Neural cell (in vitro differentiated cells): ENCODE data around the gene LRRN3. TPM values are rescaled to one million over a fixed set of nuclear protein-coding genes. Genes with fewer than 3 reads are reported as not detected.

Source experiments
- H2AFZ ChIP-seq: fragments of 200-600, 300-800 bp; sonication (generic), shearing (Covaris generic); 2 replicates; pipeline ENCODE4 v1.6.0; 2014; ENCODE audit warnings: low read depth, mild to moderate bottlenecking, antibody characterized with exemption, low read length, moderate library complexity
- H3F3A ChIP-seq: fragments of 200-600 bp; shearing (Covaris generic); 2 replicates; pipeline ENCODE4 v1.6.1; 2016; ENCODE audit warnings: mild to moderate bottlenecking, moderate library complexity, mixed read lengths, antibody characterized with exemption, low read length; ENCODE audit not compliant: insufficient read depth, poor library complexity, severe bottlenecking
- H3K27ac ChIP-seq: fragments of 200-600, 300-800 bp; sonication (generic), shearing (Covaris generic); 2 replicates; pipeline ENCODE4 v1.5.1; 2014; ENCODE audit warnings: mild to moderate bottlenecking, low read length, moderate library complexity
- H3K27me3 ChIP-seq: fragments of 300-800, 200-600 bp; sonication (generic), shearing (Covaris generic); 2 replicates; pipeline ENCODE4 v1.6.0; 2014; ENCODE audit warnings: mild to moderate bottlenecking, low read depth, low read length, moderate library complexity; ENCODE audit not compliant: insufficient read depth
- H3K36me3 ChIP-seq: fragments of 300-800, 200-600 bp; sonication (generic), shearing (Covaris generic); 2 replicates; pipeline ENCODE4 v1.5.1; 2014; ENCODE audit warnings: mild to moderate bottlenecking, antibody characterized with exemption, low read length, moderate library complexity; ENCODE audit not compliant: insufficient read depth
- H3K4me2 ChIP-seq: fragments of 300-800, 200-600 bp; sonication (generic), shearing (Covaris generic); 2 replicates; pipeline ENCODE4 v1.6.0; 2014; ENCODE audit warnings: mild to moderate bottlenecking, low read length
- H3K4me3 ChIP-seq: fragments of 300-800, 200-600 bp; sonication (generic), shearing (Covaris generic); 2 replicates; pipeline ENCODE4 v1.5.1; 2014; ENCODE audit warnings: mild to moderate bottlenecking, low read length, moderate library complexity
- H3K79me2 ChIP-seq: fragments of 200-600 bp; shearing (Covaris generic); replicated peaks from 2 replicates; pipeline ENCODE4 v1.6.0; 2014; ENCODE audit warnings: mild to moderate bottlenecking, low read length, moderate library complexity; ENCODE audit not compliant: insufficient read depth
- H3K9ac ChIP-seq: fragments of 300-800, 200-600 bp; sonication (generic), shearing (Covaris generic); 2 replicates; pipeline ENCODE4 v1.6.1; 2016; ENCODE audit warnings: mild to moderate bottlenecking, low read length, mixed read lengths
- H3K9me2 ChIP-seq: fragments of 200-600 bp; shearing (Covaris generic); 2 replicates; pipeline ENCODE4 v1.6.1; 2016; ENCODE audit warnings: mild to moderate bottlenecking, low read length, mixed read lengths; ENCODE audit not compliant: insufficient read depth
- H3K9me3 ChIP-seq: fragments of 200-600, 300-800 bp; sonication (generic), shearing (Covaris generic); 2 replicates; pipeline ENCODE4 v1.6.1; 2016; ENCODE audit warnings: mild to moderate bottlenecking, mixed run types, low read length, moderate library complexity, mixed read lengths
- H4K20me1 ChIP-seq: fragments of 200-600 bp; shearing (Covaris generic); 2 replicates; pipeline ENCODE4 v1.6.1; 2016; ENCODE audit warnings: mild to moderate bottlenecking, mixed run types; ENCODE audit not compliant: insufficient read depth
- CTCF ChIP-seq: fragments of 450-650 bp; IDR thresholded peaks from 2 replicates; pipeline ENCODE4 v1.5.1; 2014; ENCODE audit warnings: antibody characterized with exemption, mild to moderate bottlenecking, moderate library complexity; ENCODE audit not compliant: poor library complexity, severe bottlenecking
- EP300 ChIP-seq: fragments of 450-650 bp; conservative IDR thresholded peaks from 2 replicates; pipeline ENCODE4 v1.6.1; 2014; ENCODE audit warnings: antibody characterized with exemption, mild to moderate bottlenecking, moderate library complexity; ENCODE audit not compliant: poor library complexity, severe bottlenecking
- EZH2 ChIP-seq: fragments of 200-600, 300-800 bp; shearing (Covaris generic), sonication (generic); IDR thresholded peaks from 2 replicates; pipeline ENCODE4 v1.6.1; 2014; ENCODE audit warnings: antibody characterized with exemption, low read length, borderline replicate concordance, mild to moderate bottlenecking; ENCODE audit not compliant: insufficient read depth, poor library complexity, severe bottlenecking
- MXI1 ChIP-seq: fragments of 450-650 bp; conservative IDR thresholded peaks from 2 replicates; pipeline ENCODE4 v1.6.1; 2014; ENCODE audit warnings: antibody characterized with exemption, mild to moderate bottlenecking; ENCODE audit not compliant: poor library complexity, severe bottlenecking
- POLR2AphosphoS5 ChIP-seq: IDR thresholded peaks from 2 replicates; pipeline ENCODE4 v1.6.1; 2012
- RAD21 ChIP-seq: fragments of 450-650 bp; conservative IDR thresholded peaks from 2 replicates; pipeline ENCODE4 v1.6.1; 2014; ENCODE audit warnings: antibody characterized with exemption, mild to moderate bottlenecking, moderate library complexity
- SMC3 ChIP-seq: fragments of 450-650 bp; conservative IDR thresholded peaks from 2 replicates; pipeline ENCODE4 v1.6.1; 2014; ENCODE audit warnings: antibody characterized with exemption, mild to moderate bottlenecking, moderate library complexity; ENCODE audit not compliant: poor library complexity
- TAF1 ChIP-seq: IDR thresholded peaks from 2 replicates; pipeline ENCODE4 v1.6.1; 2012; ENCODE audit warnings: low read depth
- polyA plus RNA-seq: library from polyadenylated mRNA; depleted of rRNA; stranded (reverse); fragments of >200 nt; gene quantifications from 2 replicates; pipeline ENCODE4 v1.2.3, GENCODE V29; 2014
- TF ChIP-seq, protein P1 (sequence below): IDR thresholded peaks from 2 replicates; pipeline ENCODE4 v1.6.1; 2012; ENCODE audit warnings: borderline replicate concordance

LRRN3 gene
- polyA plus RNA-seq, 1 donor from 2014 or later = 138 TPM

DNA sequence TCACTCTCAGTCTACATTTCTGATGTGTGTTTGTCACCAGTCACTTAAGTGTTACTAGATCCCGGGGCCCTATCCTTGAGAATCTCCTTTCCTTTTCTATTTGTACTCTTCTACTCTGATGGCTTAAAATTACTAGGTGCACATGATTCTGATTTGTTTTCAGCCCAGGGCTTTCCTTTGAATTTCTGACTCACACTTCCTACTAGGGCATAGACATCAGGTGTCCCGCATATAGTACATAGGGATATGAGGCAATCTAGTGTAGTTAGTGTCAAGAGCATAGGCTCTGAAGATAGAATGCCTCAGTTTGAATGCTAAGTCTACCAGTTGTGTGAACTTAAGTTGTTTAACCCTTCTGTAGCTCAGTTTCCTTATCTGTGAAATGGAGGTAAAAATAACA, 49.4 kb upstream of the LRRN3 start (continued):
- TF ChIP-seq, protein P1, sequence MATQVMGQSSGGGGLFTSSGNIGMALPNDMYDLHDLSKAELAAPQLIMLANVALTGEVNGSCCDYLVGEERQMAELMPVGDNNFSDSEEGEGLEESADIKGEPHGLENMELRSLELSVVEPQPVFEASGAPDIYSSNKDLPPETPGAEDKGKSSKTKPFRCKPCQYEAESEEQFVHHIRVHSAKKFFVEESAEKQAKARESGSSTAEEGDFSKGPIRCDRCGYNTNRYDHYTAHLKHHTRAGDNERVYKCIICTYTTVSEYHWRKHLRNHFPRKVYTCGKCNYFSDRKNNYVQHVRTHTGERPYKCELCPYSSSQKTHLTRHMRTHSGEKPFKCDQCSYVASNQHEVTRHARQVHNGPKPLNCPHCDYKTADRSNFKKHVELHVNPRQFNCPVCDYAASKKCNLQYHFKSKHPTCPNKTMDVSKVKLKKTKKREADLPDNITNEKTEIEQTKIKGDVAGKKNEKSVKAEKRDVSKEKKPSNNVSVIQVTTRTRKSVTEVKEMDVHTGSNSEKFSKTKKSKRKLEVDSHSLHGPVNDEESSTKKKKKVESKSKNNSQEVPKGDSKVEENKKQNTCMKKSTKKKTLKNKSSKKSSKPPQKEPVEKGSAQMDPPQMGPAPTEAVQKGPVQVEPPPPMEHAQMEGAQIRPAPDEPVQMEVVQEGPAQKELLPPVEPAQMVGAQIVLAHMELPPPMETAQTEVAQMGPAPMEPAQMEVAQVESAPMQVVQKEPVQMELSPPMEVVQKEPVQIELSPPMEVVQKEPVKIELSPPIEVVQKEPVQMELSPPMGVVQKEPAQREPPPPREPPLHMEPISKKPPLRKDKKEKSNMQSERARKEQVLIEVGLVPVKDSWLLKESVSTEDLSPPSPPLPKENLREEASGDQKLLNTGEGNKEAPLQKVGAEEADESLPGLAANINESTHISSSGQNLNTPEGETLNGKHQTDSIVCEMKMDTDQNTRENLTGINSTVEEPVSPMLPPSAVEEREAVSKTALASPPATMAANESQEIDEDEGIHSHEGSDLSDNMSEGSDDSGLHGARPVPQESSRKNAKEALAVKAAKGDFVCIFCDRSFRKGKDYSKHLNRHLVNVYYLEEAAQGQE = no peak
- TF ChIP-seq RAD21 (no peak), MXI1 (no peak), TAF1 (no peak)

- no peaks in the 10 kb centered on the region for H3K36me3 ChIP-seq
- no peaks in the 10 kb centered on the region for H3K9me3 ChIP-seq
- no peaks in the 10 kb centered on the region for H3F3A ChIP-seq
- no peak overlapping the region for H3K27ac ChIP-seq
- no peaks in the 10 kb centered on the region for H3K9me2 ChIP-seq
- H4K20me1 ChIP-seq = no peaks in the 10 kb centered on the region
- H3K79me2 ChIP-seq = no peaks in the 10 kb centered on the region
- no peak overlapping the region for H3K4me3 ChIP-seq
- no peak overlapping the region for H3K9ac ChIP-seq
- no peak overlapping the region for H2AFZ ChIP-seq
- H3K27me3 ChIP-seq = no peaks in the 10 kb centered on the region
- no peak overlapping the region for H3K4me2 ChIP-seq
- TF ChIP-seq POLR2AphosphoS5 (no peak), EP300 (no peak), SMC3 (no peak), EZH2 (no peak), TAF1 (no peak), RAD21 (no peak), MXI1 (no peak), CTCF (no peak)
- TF ChIP-seq, protein P1 = no peak
These were observed 48.1 kb upstream of the LRRN3 start for GRCh38 chr7:111042842-111043241.
